ENCODE results near the gene STK32A.
A peak's percentile ranks its signal among the peaks of the same experiment; 100 is the strongest.
"Not testable (repeated sequence)": the region's sequence is repeated elsewhere in the genome, so short reads cannot be mapped to it uniquely, and the experiment has no call there.

The STK32A gene

DNA sequence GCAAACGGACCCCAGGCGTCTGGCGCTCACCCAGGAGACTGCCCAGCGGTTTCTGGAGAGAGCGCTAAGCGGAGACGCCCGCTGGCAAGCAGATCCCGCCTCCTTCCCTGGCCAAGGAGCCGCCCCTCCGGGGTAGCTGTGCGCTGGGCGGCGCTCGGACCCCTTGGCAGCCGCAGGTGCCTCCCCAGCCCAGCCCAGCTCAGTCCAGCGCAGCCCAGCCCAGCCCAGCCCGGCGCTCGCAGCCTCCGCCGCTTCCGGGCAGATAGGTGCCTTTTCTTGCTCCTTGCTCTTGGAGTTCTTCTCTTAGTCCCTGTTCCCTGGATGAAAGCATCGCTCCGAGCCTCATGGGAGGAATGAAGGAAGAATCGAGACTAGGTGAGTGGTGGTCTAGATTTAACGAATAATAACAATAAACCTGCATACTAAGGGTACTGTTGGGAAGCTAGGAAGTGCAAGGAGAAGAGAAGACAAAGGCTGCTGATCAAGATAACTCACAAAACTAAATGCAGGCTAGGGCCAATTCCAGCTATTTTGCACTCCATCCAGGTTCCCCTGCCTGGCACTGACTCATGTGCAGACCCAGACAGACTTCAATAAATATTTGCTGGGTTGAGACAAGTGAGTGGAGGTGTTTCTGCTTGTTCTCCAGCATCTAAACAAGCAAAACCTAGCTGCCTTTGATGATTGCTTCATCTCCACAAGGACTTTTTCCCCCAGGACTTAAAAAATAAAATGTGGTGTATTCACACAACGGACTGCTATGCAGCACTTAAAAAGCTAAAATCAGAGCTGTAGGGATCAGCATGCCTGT, at the start of gene STK32A:
TSS of gene STK32A (plus strand) at position 202 of the 811 bp plus-strand sequence. CDS start 4,609 bp downstream, outside the sequence.
- no peak for DNase-seq

DNA sequence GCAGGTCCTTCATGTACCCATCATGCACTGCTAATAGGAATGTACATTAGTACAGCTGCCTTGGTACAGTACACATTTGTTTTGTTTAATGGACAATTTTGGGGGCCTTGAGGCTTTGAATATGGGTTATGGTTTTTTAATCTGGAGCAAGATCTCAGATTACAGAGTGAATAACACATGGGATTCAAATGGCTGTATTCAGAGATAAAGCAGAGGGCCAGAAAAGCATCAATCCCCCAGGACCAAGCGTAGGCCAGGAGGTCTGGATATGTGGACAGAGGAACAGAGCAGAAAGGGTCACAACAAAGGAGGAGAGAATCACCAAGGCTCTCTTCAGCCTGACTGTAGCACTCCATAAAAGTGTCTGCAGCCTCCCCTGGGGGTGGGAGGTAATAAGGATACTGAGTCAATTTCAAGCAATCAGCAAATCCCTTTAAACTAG, 47.7 kb upstream of the STK32A start:
- no peak for DNase-seq

DNA sequence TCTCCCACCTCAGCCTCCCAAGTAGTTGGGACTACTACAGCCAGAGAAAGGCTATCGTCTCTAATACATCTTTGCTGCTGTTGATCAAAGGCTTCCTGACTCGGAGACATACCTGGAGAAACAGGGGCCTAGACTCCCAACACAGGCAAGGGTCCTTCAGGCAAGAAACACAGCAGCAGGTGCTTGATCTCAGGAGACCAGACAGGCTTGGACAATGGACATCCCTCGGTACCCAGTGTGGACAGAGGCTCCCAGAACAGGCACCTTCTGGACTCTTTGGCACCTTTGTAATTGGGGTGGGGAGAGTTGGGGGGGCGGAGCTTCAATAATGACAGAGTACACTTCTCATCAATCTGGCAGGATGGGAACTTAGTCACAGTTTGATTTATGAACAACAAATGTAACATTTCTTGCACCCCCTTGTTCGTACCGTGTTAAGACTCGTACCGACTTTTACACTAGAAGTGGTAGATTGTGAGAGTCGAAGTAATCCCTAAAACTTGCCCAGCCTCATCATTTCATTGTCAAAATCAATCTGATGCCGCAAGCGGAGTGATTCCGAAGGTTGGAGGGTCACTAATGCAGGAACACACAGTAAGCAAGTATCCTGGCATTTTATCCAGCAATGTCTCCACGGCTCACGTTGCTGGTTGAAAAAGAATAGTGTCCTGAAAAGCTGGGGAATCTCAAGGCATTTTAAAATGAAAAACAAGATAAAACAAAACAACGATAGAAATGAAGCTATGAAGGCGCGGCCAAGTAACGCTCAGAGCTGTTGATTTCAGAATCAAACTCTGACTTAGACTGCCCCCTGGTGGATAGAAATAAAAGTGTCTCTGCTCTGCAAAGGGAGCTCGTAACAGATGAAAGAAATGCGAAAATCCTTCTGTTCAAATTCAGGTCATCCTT, 46.4 kb upstream of the STK32A start:
- peak; percentile 65 for DNase-seq

DNA sequence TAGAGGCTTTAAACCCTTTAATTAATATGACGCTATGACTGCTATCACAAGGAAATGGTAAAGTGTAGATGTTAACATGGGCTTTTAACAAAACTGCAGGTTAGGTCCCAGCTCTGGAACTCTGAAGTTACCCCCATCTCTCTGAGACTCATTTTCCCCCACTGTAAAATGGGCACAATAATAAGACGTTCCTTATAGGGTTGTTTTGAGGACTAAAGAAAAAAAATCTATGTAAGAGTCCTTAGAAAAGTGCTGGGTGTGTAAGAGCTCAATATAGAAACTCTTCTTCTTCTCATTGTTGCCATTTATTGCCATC, 45.8 kb upstream of the STK32A start:
- no peak for DNase-seq

- DNase-seq: no peak
Observed at GRCh38 chr5:147190331-147190730, 44.5 kb upstream of the STK32A start.

DNA sequence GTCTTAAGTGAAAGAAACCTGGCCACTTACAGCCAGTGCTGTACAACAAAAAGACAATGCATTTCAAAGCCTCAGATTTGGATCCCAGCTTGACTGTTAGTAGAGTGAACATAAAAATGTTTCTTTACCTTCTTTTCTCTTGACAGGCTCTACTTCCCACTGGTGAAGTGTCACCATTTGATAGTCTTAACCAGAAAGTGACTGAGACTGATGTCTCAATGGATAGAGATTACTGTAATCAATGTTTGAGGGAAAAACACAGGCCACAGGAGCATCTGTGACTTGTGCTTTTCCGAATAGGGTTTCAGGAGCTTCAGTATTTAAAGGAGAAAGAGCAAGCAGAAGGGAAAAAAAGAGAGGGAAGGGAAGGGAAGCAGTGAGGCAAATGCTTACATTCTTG, 41.7 kb upstream of the STK32A start:
- DNase-seq: no peak

DNA sequence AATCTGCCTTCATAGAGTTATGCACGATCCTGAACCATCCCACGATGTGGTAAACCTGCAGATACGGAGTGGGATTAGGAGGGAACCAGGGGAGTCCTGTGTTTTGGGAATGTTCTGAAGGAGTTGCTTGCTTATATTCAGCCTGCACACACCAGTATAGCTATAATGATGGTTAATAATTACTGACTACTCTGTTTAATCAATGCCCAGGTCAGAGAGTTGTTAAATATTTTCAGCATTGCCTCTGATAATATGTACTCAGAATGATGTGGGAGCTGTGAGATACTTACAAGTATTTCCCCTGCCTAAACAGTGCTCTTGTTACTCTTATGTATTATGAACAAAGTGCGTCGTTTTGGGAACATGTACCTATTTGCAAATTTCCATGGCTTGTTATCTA, 34.8 kb upstream of the STK32A start:
- no peak for DNase-seq

- DNase-seq: peak; percentile 62
Observed at GRCh38 chr5:147203213-147203612, 31.6 kb upstream of the STK32A start.

DNA sequence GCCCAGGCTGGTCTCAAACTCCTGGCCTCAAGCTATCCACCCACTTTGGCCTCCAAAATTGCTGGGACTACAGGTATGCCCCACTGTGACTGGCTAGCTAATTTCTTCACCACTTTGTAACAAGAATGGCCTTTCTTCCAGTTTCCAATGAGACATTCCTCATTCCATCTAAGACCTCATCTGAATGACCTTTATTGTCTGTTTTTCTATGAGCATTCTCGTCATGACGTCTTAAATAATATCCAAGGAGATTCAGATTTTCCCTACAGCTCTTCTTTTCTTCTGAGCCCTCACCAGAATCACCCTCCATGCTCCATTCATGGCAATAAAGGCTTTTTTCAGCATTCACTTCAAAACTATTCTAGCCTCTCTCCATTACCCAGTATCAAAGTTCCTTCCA, 30.2 kb upstream of the STK32A start:
- no peak for DNase-seq

- no peak for DNase-seq
Observed at GRCh38 chr5:147208134-147208533, 26.7 kb upstream of the STK32A start.

GRCh38 chr5:147216552-147217154, 18.2 kb upstream of the STK32A start:
- DNase-seq: no peak

DNA sequence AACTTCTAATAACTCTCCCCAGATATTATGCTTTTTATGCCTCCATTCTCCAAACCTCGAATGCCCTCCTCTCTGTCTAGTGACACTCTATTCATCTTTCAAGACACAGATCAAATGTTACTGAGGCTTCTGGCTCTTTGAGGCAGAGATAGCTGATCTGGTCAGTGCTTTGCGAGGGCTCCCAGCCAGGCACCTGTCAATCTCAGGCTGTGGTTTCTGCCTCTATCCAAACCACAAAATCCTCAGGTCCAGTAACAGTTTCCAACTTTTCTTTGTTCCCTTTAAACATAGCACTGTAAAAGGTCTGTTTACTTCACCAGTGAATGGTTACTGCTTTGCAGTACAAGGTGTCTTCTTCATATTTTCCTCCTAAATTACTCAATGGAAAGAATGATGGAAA, 11.5 kb upstream of the STK32A start:
- no peak for DNase-seq

DNA sequence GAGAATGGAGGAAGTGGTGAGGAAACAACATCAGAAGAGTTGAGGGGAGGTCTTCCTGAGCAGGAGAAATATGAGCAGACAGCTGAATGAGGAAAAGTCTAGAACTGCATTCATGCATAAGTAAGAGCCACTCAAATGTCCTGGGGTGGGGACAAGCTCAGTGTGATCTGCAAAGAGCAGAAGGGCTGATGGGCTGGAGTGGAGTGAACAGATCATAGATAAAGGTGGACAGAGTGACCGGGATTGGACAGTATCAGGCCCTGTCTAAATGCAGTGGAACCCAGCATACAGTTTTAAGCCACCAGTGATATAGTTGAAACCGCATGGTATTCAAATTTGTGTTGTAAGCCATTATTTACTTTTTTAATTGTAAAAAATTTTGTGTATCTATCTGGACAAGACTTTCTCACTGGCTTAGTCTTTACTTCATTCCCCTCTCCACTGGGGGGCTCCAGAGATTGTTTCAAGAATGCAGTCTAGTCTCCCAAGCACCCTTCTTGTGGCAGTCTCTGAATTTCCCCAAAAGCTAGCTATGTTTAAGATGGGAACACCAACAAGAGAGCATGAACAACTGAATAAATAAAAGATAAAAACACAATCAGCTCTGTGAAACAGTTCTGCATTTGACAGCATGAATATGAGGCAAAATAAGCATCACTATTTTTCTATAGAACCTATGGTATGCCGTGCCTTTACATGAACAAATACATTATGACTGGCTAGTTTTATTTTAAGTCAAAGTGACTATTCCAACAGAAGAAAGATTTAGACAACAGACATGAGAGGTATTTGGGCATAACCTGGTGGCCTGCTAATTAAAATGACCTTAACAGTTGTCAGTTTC, 10.7 kb upstream of the STK32A start:
- DNase-seq: peak; percentile 12

GRCh38 chr5:147225938-147226337, 8.9 kb upstream of the STK32A start:
- no peak for DNase-seq

DNA sequence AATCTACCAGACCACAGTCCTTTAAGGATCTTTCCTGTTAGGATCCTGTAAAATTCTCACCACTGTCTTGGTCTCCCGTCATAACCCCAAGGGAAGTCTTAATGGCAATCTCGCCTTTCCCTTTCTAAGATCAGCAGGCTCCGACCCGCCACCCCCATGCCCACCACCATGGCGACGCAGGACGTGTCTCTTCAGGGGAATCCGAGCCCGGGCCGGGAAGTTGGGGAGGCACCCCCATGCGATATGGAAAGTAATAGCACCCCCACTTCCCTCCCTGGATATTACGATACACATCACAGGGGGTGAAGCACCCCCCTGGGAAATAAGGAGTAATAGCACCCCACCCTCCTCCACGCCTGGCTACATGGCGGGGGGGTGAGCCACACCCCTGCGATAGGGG, 8.3 kb upstream of the STK32A start:
- DNase-seq: no peak

DNA sequence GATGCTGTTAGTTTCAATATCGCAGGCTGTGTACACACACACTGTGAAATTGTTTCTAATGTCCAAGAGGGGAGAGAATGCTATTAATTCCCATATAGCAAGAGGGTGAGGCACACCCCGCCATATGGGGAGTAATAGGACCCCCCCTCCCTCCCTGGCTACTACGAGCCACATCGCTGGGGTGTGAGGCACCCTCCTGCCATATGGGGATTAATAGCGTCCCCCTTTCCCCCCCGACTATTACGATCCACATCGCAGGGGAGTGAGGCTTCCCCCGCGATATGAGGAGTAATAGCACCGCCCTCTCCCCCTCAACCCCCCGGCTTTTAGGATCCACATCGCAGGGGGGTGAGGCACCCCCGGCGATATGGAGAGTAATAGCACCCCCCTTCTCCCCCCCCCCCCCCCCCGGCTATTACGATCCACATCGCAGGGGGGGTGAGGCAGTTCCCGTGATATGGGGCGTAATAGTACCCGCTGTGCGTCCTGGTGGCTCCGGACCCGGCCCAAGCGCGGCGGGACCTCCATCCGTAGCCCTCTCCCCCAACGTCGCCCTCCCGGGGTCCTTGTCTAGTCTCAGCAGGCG, 494 bp upstream of the STK32A start:
- DNase-seq: no peak

DNA sequence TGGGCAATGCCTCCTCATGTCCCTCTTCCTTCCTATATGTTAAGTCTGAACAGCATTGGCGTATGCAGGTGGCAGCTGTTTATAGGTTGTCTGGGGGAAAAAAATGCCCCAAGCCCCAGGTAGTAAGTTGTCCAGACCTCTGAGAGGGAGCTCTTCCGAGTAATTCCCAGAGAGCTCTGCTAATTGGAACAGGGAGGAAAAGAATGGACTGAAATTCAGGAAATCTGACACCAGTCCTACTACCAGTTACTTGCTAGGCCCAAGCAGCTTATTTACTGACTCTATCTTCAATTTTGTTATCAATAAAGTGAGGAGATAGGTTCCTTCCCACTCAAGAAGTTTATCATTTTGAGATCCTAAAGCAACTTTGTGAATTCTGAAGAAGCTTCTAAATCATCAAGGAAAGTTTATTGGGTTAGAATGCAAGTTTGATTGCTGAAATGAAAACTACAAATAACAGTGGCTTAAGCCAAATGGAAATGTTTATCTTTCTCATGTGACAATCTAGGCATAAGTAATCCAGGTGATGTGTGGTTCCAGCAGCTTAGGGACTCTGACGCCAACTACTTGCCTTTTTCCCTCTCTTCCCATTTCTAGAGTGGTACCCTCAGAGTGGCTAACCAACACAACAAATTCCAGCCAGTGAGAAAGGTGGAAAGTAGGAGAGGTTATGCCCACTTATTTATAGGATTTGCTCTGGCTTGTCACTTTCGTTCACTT, 5.6 kb downstream of the STK32A start:
- no peak for DNase-seq

- DNase-seq: not testable (repeated sequence)
Observed at GRCh38 chr5:147243238-147243637, 8.4 kb downstream of the STK32A start.

DNA sequence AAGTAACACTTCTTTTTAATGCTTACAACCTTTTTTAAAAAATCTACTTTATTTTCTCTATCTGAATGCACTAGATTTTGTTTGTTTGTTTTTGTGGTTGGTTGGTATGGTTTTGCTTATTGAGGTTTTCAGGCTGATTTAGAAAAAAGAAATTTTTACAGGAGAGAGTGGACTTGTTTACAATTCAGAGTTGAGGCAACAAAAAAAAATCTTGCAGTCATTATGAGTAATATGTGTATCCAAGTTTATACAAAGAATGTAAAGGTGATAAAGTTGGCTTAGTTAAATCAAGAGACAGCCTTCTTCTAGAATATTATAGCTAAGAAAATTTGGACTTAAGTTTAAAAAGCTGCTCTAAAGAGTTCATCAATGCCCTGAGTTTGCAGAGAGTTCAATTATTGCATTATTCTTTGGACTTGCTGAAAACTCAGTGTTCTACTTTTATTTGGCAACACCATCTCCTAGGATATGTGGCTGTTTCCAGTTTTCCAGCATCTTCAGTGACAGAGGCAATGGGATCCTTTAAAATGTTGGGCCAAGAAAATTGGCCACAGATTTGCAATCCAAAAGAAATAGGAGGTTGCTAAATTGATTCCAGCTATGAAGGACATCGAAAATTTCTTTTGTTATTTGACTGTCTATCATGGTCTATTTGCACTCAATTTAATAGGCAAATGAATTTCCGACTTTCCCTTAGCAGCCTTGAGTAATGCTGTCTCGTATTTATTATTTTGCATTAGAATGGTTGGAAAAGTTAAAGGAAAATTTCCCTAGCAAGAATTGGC, 10.7 kb downstream of the STK32A start:
- no peak for DNase-seq

GRCh38 chr5:147248561-147248960, 13.7 kb downstream of the STK32A start:
- no peak for DNase-seq

GRCh38 chr5:147259837-147260236, 25.0 kb downstream of the STK32A start:
- DNase-seq: no peak

Measured in inflammatory macrophage treated with lipopolysaccharide for 4 hours (primary cell).